Effector memory CD4-positive, alpha-beta T cell (primary cell): ENCODE data around the gene GABRQ.
"Not testable (repeated sequence)": the region's sequence is repeated elsewhere in the genome, so short reads cannot be mapped to it uniquely, and the experiment has no call there.

Experiments used
- DNase-seq, 3 donors: peaks; one replicate each; pipeline ENCODE4 v3.0.0-alpha.2; 2020
- H3K27ac ChIP-seq: 2 replicates; pipeline ENCODE4 v1.7.0; 2013; ENCODE audit warnings: mild to moderate bottlenecking, low read length, moderate library complexity; ENCODE audit not compliant: insufficient read depth, poor library complexity, severe bottlenecking
- H3K27me3 ChIP-seq: replicated peaks from 2 replicates; pipeline ENCODE4 v1.7.0; 2013; ENCODE audit warnings: mild to moderate bottlenecking, low read length; ENCODE audit not compliant: insufficient read depth, control insufficient read depth, poor library complexity, severe bottlenecking
- H3K36me3 ChIP-seq: 2 replicates; pipeline ENCODE4 v1.7.0; 2013; ENCODE audit warnings: mild to moderate bottlenecking, low read length, moderate library complexity; ENCODE audit not compliant: control insufficient read depth, insufficient read depth
- H3K4me1 ChIP-seq: 2 replicates; pipeline ENCODE4 v1.7.0; 2013; ENCODE audit warnings: low read length, mild to moderate bottlenecking; ENCODE audit not compliant: control insufficient read depth, insufficient read depth, poor library complexity, severe bottlenecking
- H3K4me3 ChIP-seq: 2 replicates; pipeline ENCODE4 v1.7.0; 2013; ENCODE audit warnings: low read length, low read depth, mild to moderate bottlenecking; ENCODE audit not compliant: insufficient read depth, poor library complexity, severe bottlenecking
- H3K9me3 ChIP-seq: 2 replicates; pipeline ENCODE4 v1.7.0; 2013; ENCODE audit warnings: mild to moderate bottlenecking, low read length, moderate library complexity; ENCODE audit not compliant: control insufficient read depth

The GABRQ gene

DNA sequence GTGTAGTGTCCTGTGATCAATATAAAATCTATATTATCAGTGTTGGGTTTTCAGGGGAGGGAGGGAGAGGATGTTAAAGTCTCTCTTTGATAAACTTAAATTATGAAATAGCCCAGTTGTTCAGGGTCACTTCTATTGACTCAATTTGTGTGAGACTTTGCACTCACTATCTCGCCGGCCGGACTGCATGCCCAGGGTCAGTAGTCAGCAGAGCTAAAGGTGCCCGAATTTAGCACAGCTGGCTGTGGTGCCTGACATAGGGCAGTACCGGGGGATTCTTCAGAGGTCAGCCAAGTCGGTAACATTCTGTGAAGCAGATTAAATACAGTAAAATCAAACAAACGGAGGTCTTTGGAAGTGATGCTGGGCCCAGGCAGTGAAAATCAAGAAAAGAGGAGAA is 19.2 kb downstream of the GABRQ start:
- Histone ChIP-seq H3K27ac (no peak overlapping the region), H3K4me3 (no peak overlapping the region), H3K9me3 (no peaks in the 10 kb centered on the region), H3K36me3 (no peaks in the 10 kb centered on the region), H3K27me3 (no peaks in the 10 kb centered on the region), H3K4me1 (no peaks in the 10 kb centered on the region)
- DNase-seq: no peak

GRCh38 chrX:152658302-152658701 is 20.6 kb downstream of the GABRQ start:
- Histone ChIP-seq H3K36me3 (no peaks in the 10 kb centered on the region), H3K9me3 (no peaks in the 10 kb centered on the region), H3K27me3 (no peaks in the 10 kb centered on the region), H3K4me1 (no peaks in the 10 kb centered on the region), H3K27ac (no peak overlapping the region), H3K4me3 (no peak overlapping the region)
- no peak for DNase-seq

DNA sequence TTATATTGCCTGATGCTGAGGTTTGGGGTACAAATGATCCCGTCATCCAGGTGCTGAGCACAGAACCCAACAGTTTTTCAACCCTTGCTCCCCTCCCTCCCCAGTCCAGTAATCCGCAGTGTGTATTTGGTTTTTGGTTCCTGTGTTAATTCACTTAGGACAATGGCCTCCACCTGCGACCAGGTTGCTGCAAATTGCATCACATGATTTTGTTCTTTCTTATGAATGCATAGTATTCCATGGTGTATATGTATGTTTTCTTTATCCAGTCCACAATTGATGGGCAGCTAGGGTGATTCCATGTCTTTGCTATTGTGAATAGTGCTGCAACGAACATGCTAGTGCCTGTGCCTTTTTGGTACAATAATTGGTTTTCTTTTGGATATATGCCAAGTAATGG is 25.4 kb downstream of the GABRQ start:
- no peaks in the 10 kb centered on the region for H3K27me3 ChIP-seq
- no peak overlapping the region for H3K4me3 ChIP-seq

GRCh38 chrX:152674135-152674534 is 36.4 kb downstream of the GABRQ start:
- no peak for DNase-seq
- no peaks in the 10 kb centered on the region for H3K4me1 ChIP-seq
- H3K27ac ChIP-seq: no peak overlapping the region
- no peaks in the 10 kb centered on the region for H3K36me3 ChIP-seq
- H3K4me3 ChIP-seq: no peak overlapping the region
- no peaks in the 10 kb centered on the region for H3K9me3 ChIP-seq
- H3K27me3 ChIP-seq: no peaks in the 10 kb centered on the region

More for the DNA sequence above, 25.4 kb downstream of the GABRQ start:
- Histone ChIP-seq H3K27ac (no peak overlapping the region), H3K4me1 (no peaks in the 10 kb centered on the region), H3K36me3 (no peaks in the 10 kb centered on the region), H3K9me3 (no peaks in the 10 kb centered on the region)
- DNase-seq: no peak

DNA sequence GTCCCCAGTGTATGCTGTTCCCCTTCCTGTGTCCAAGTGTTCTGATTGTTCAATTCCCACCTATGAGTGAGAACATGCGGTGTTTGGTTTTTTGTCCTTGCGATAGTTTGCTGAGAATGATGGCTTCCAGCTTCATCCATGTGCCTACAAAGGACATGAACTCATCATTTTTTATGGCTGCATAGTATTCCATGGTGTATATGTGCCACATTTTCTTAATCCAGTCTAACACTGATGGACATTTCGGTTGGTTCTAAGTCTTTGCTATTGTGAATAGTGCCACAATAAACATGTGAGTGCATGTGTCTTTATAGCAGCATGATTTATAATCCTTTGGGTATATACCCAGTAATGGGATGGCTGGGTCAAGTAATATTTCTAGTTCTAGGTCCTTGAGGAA is 37.0 kb downstream of the GABRQ start:
- H3K4me1 ChIP-seq, DNase-seq, H3K27me3 ChIP-seq, H3K4me3 ChIP-seq, H3K27ac ChIP-seq, H3K36me3 ChIP-seq, H3K9me3 ChIP-seq: not testable (repeated sequence)

DNA sequence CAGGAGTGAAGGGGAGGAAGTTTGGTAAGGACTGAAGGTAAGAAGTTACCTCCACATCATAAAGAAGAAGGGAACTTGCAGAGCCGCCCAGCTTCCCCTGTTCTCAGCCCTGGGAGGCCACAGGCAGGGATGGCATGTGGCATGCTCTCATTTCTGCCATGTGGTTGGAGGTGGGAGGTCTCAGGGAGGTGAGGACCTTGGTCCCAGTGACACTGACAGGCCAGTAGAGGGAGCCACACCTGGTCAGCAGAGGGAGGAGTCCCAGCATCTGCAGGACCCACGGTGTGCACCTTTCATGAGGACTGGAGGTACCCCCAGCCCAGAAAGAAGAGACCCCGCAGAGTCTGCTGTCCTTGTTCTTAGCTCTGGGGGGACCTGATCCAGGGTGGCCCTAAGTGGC is 43.3 kb downstream of the GABRQ start:
- not testable (repeated sequence) for H3K36me3 ChIP-seq, H3K9me3 ChIP-seq, H3K4me3 ChIP-seq, H3K4me1 ChIP-seq, H3K27ac ChIP-seq, DNase-seq, H3K27me3 ChIP-seq

- not testable (repeated sequence) for H3K4me1 ChIP-seq
Observed at GRCh38 chrX:152697952-152698931, 60.5 kb downstream of the GABRQ start, which contains the start of gene MAGEA3. Gene MAGEA3, plus strand, starts transcription at chrX:152698794. Its CDS starts 2,039 bp downstream, at chrX:152700833.

DNA sequence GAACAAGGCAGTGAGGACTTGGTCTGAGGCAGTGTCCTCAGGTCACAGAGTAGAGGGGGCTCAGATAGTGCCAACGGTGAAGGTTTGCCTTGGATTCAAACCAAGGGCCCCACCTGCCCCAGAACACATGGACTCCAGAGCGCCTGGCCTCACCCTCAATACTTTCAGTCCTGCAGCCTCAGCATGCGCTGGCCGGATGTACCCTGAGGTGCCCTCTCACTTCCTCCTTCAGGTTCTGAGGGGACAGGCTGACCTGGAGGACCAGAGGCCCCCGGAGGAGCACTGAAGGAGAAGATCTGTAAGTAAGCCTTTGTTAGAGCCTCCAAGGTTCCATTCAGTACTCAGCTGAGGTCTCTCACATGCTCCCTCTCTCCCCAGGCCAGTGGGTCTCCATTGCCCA is 62.7 kb downstream of the GABRQ start:
- H3K27ac ChIP-seq, DNase-seq, H3K36me3 ChIP-seq, H3K4me3 ChIP-seq, H3K27me3 ChIP-seq, H3K4me1 ChIP-seq, H3K9me3 ChIP-seq: not testable (repeated sequence)

More at GRCh38 chrX:152697952-152698931, 60.5 kb downstream of the GABRQ start, which contains the start of gene MAGEA3:
- not testable (repeated sequence) for H3K4me3 ChIP-seq, H3K27me3 ChIP-seq, H3K27ac ChIP-seq, DNase-seq, H3K36me3 ChIP-seq, H3K9me3 ChIP-seq

DNA sequence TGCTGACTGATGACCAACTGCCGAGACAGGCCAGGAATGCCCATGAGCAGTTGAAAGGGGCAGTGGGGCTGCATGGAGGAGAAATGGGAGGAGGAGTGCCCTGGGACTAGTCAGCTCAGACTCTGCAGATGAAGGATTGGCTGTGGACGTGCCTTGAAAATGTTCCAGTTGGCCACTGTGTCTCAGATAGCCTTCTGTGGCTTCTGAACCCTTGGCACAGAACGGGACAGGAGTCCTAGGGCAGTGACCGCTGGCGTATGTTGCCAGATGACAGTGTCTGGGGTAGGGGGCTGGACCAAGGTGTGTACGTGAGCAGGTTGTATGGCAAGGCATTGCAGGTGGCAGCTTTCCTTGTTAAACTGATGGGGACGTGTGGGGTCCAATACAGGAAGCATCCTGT is 68.8 kb downstream of the GABRQ start:
- H3K27ac ChIP-seq, H3K4me3 ChIP-seq, H3K36me3 ChIP-seq, DNase-seq, H3K27me3 ChIP-seq, H3K4me1 ChIP-seq, H3K9me3 ChIP-seq: not testable (repeated sequence)
